Epithelial cell of esophagus (primary cell): ENCODE measurements around the gene AHCYL2.
"Not testable (repeated sequence)": the region's sequence is repeated elsewhere in the genome, so short reads cannot be mapped to it uniquely, and the experiment has no call there.

Experiments used
- DNase-seq: peaks from one replicate; pipeline ENCODE4 v3.0.0; 2010; ENCODE audit warnings: low read depth
- H3K4me3 ChIP-seq: 2 replicates; pipeline ENCODE4 v1.5.1; 2011; ENCODE audit warnings: mild to moderate bottlenecking, low read length, control low read depth
- TF ChIP-seq, protein P1 (sequence below): IDR thresholded peaks from 2 replicates; pipeline ENCODE4 v1.5.1; 2011; ENCODE audit warnings: low read depth, mild to moderate bottlenecking, low read length, control low read depth, inconsistent platforms; ENCODE audit not compliant: insufficient read depth; ENCODE audit errors: missing control alignments

Gene AHCYL2

GRCh38 chr7:129341816-129342806 lies 117.3 kb downstream of the AHCYL2 start:
- TF ChIP-seq, protein P1, sequence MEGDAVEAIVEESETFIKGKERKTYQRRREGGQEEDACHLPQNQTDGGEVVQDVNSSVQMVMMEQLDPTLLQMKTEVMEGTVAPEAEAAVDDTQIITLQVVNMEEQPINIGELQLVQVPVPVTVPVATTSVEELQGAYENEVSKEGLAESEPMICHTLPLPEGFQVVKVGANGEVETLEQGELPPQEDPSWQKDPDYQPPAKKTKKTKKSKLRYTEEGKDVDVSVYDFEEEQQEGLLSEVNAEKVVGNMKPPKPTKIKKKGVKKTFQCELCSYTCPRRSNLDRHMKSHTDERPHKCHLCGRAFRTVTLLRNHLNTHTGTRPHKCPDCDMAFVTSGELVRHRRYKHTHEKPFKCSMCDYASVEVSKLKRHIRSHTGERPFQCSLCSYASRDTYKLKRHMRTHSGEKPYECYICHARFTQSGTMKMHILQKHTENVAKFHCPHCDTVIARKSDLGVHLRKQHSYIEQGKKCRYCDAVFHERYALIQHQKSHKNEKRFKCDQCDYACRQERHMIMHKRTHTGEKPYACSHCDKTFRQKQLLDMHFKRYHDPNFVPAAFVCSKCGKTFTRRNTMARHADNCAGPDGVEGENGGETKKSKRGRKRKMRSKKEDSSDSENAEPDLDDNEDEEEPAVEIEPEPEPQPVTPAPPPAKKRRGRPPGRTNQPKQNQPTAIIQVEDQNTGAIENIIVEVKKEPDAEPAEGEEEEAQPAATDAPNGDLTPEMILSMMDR, result no peak
- H3K4me3 ChIP-seq, result no peak overlapping the region
- no peak for DNase-seq

DNA sequence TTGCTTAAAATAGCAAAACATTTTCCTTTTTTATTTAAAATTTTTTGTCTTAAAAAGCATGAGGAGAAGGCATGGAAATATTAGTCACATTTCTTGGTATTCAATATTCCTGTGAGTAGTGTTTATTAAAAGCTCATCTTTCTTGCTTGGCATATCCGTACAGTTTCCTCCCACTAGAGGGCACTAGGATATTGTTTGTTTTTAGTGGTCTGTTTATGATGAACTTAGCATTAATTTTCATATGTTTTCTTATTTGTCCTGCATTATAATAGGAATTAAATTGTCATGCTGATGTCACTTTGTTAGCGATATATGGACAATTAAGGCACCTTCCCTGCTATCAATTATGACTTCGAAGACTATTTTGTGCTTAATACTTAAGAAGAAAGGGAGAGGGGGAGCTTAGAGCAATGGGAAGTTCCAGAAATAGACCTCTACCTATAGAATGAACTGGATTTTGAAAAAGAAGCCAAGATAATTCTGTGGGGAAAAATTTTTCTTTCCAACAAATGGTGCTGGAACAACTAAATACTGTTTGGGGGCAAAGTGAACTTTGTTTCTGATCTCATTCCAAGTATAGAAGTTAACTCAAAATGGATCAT lies 118.4 kb downstream of the AHCYL2 start:
- peak; percentile 65 for DNase-seq
- no peak overlapping the region for H3K4me3 ChIP-seq
- TF ChIP-seq, protein P1, result peak; percentile 69

DNA sequence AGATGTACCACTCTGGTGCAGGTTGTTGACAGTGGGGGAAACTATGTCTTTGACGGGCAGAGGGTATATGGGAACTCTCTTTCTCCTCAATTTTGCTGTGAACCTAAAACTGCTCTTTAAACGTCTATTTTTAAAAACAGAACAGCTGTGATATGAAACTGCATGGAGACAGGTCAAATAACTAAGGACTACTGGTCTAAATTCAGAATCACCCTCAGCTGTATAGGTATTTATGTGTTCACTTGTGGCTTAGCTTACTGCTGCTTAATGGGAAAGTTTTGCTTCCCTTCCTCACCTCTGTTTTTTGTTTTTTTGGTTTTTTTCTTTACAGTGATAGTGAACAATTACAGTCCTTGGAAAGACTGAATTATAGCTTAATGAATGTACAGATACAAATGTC lies 122.5 kb downstream of the AHCYL2 start:
- DNase-seq, result no peak
- no peak overlapping the region for H3K4me3 ChIP-seq
- TF ChIP-seq, protein P1, result no peak

DNA sequence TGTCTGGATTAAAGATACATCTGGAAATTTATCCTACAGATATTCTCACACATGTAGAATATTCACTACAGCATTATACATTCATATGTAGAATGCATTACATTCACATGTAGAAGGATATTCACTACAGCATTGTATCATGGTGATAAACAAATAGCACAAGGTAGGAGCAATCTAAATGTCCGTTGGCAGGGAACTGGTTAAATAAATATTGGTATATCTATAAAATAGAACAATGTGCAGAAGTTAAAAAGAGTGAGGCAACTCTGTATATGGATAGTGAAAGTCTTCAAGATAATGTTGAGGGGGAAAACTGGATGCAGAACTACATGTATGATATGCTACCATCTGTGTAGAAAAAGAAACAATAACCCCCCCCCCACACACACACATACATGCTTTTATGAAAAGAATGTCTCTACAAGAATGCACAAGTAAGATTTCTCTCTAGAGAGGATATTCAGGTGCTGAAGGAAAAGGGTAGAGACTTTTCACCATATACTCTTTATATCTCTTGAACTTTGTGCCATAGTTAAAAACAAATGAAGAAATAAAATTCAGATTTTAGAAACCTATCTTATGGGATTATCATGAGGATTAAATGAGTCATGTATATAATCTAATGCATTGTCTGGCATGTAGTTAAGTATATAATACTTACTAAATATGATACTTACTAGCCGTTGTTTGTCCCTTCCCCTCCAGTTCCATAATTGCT lies 123.4 kb downstream of the AHCYL2 start:
- no peak for DNase-seq
- TF ChIP-seq, protein P1, result no peak
- no peak overlapping the region for H3K4me3 ChIP-seq

DNA sequence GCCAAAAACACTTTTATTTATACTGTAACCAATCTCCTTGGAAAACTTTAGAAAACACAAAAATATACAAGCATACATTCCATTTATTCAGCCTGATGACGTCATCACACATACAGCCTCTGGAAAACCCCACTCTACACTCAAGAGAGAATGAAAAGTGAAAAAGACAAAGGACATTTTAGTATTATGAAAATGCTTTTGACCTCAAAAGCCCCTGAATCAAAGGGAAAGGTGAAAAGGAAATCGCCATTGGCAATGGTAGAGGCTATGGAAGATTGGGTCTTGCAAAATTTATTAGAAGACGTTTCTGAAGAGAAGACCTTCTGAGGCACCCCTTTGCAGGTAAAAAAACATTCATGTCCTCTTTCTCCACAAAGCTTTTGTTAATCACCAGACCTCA lies 126.5 kb downstream of the AHCYL2 start:
- DNase-seq, result no peak
- no peak overlapping the region for H3K4me3 ChIP-seq
- TF ChIP-seq, protein P1, result no peak

GRCh38 chr7:129353104-129353503 lies 128.3 kb downstream of the AHCYL2 start:
- not testable (repeated sequence) for H3K4me3 ChIP-seq, DNase-seq
